NCI-H146 treated with DMSO at 0.1 percent for 48 hours (cell line): ENCODE results near the gene PSD4.
A peak's percentile ranks its signal among the peaks of the same experiment; 100 is the strongest.

ENCODE experiments used
- DNase-seq: peaks from one replicate; lab custom pipeline; 2025; ENCODE audit not compliant: unreplicated experiment; lab: John Stamatoyannopoulos, UW

Gene PSD4

GRCh38 chr2:113219889-113220641, 46.3 kb downstream of the PSD4 start:
- no peak for DNase-seq

- DNase-seq: no peak
These were observed 47.4 kb downstream of the PSD4 start for GRCh38 chr2:113220970-113221708.

DNA sequence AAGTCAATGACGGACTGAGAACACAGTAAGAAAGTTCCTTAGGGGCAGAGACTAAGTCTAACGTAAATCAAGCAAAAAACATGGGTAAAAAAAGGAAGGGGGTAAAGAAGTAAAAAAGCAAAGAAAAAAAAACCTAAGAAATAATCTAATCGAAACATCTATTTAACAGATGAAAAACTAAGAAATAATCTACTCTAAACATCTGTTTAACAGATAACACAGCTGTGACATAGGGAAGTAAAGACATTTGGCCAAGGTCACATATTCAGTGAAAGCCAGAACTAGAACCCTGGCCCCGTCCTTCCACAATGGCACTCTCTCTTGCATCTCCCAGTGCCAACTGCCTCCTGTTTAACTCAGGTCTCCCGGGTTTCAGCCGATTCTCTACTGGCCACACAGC, 48.1 kb downstream of the PSD4 start:
- DNase-seq: no peak

GRCh38 chr2:113223813-113224212, 50.0 kb downstream of the PSD4 start:
- DNase-seq: no peak

- DNase-seq: no peak
These were observed 51.0 kb downstream of the PSD4 start for GRCh38 chr2:113224647-113225236.

- DNase-seq: peak; percentile 57
These were observed 51.8 kb downstream of the PSD4 start for GRCh38 chr2:113225263-113226259.

GRCh38 chr2:113226462-113226861, 52.7 kb downstream of the PSD4 start:
- DNase-seq: no peak

GRCh38 chr2:113227290-113227689, 53.5 kb downstream of the PSD4 start:
- no peak for DNase-seq

GRCh38 chr2:113227698-113228097, 53.9 kb downstream of the PSD4 start:
- no peak for DNase-seq

GRCh38 chr2:113228351-113228750, 54.6 kb downstream of the PSD4 start:
- no peak for DNase-seq

- DNase-seq: peak; percentile 84
These were observed 55.4 kb downstream of the PSD4 start for GRCh38 chr2:113228991-113229716.

DNA sequence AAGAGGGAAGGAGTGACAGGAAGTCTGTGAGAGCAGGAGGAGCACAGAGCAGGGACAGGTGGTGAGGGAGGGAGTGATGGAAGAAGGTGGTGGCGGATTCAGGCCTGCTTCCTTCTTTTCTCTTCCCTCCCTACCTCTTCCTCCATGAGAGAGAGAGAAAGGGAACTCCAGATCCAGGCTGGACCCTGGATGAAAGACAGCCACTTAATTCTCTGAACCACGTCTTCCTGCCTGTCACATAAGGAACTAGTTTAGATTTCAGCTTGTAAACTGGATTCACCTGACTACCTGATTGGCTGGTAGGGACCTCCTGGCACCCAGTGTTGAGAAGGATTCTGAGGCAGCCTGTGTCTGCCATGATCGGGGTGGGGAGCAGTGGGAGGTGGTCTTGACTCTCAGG, 56.0 kb downstream of the PSD4 start:
- DNase-seq: peak; percentile 41

- DNase-seq: no peak
These were observed 56.8 kb downstream of the PSD4 start for GRCh38 chr2:113230531-113230930.

GRCh38 chr2:113231064-113231463, 57.3 kb downstream of the PSD4 start:
- DNase-seq: no peak

- DNase-seq: no peak
These were observed 58.4 kb downstream of the PSD4 start for GRCh38 chr2:113232123-113232522.

DNA sequence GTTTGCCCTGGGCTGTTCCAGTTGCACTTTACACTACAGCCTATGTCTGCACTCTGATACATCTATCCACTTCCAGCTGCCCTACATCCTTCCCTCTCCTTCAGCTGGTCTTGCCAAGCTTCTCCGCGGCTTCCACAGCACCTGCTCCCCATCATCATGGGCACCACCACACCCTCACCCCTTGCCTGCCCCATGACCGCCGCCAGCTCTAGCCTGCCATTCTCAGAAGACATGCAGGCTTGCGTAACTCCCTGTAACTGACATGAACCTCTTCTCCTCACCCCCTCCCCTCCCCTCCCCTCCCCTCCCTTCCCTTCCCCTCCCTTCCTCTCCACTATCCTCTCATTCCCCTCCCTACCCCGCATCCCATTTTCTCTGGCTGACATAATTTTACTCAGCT, 59.0 kb downstream of the PSD4 start:
- no peak for DNase-seq

DNA sequence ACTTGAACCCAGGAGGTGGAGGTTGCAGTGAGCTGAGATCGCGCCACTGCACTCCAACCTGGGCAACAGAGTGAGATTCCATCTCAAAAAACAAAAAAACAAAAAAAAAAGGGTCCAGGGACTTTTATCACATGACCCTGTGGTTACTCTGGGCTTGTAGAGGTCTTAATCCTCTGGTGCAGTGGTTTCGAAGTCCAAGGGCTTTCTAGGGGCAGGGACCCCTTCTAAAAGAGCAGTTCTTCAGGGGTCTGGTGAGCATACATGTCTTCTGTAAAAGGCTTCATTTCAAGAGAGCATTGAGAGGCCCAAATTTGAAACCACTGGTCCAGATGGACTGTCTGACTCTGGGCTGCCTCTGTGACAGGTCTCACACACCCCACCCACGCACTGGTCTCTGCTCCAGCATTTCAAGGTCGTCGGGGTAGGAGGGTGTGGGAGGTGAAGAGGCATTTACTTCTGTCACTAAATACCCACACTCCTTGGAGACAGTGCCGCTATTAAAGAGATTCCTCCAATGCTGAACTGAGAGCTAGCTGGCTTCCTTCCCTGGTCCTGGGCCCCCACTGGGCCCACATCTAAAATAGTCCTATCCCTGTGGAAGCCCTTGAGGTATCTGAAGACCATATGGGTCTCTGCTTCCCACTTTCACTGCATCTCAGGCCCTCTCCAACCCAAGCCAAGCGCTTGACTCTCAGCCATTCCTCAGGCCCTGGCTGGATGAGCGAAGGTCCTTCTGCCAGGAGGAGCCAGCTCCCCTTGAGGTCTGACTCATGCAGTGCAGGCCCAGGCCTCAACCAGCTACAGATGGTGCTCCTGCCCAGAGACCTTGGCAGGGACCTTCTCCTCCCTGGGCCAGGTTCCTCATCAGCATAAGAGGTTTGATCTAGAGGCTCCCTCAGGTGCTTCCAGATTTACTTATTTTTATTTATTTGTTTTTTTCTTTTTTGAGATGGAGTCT, 60.1 kb downstream of the PSD4 start:
- DNase-seq: no peak

GRCh38 chr2:113234721-113235346, 61.1 kb downstream of the PSD4 start:
- DNase-seq: no peak
